K562 (cell line): ENCODE results near the gene OR9Q1.

Source experiments
- CSDE1 ChIP-seq, 2 experiments: fragments of 450-650 bp; IDR thresholded peaks; 2 replicates each; pipeline ENCODE4 v1.6.1; 2016; ENCODE audit warnings: mild to moderate bottlenecking in 1 of 2
- CTCF ChIP-seq, 3 experiments: IDR thresholded peaks in 2 of 3; conservative IDR thresholded peaks in 1 of 3; 2 replicates each; pipeline ENCODE4 v1.5.1; 2011 to 2012; ENCODE audit warnings: low read length in 3 of 3, mild to moderate bottlenecking in 3 of 3, control low read depth in 2 of 3, improper control_type of control experiment in 1 of 3, inconsistent platforms in 1 of 3, low read depth in 1 of 3, mixed read lengths in 1 of 3, moderate library complexity in 1 of 3; ENCODE audit not compliant: insufficient read depth in 2 of 3
- FOS ChIP-seq: IDR thresholded peaks from 3 replicates; pipeline ENCODE4 v1.6.1; 2011; ENCODE audit not compliant: insufficient read length; ENCODE audit errors: extremely low read depth
- GTF2A2 ChIP-seq: IDR thresholded peaks from 2 replicates; pipeline ENCODE4 v1.6.1; 2016; ENCODE audit warnings: mild to moderate bottlenecking, missing genetic modification characterization, missing compliant biosample characterization
- HDAC6 ChIP-seq: IDR thresholded peaks from 2 replicates; pipeline ENCODE4 v1.6.1; 2012; ENCODE audit warnings: low read depth, mild to moderate bottlenecking, control low read depth, inconsistent platforms, low read length, moderate library complexity
- HMG20B ChIP-seq: fragments of 250-450 bp; sonication (Bioruptor Pico); IDR thresholded peaks from 2 replicates; pipeline ENCODE4 v1.5.0; 2021; ENCODE audit warnings: mild to moderate bottlenecking
- KAT7 ChIP-seq: sonication (generic); formaldehyde crosslinking; IDR thresholded peaks from 2 replicates; pipeline ENCODE4 v1.8.0; 2022; ENCODE audit warnings: missing genetic modification reagents, mild to moderate bottlenecking, borderline replicate concordance
- KDM2B ChIP-seq: fragments of 250-450 bp; sonication (Bioruptor Pico); IDR thresholded peaks from 2 replicates; pipeline ENCODE4 v1.8.0; 2021; ENCODE audit warnings: mild to moderate bottlenecking, moderate library complexity
- KDM4B ChIP-seq, 2 experiments: fragments of 450-650 bp in 1 of 2; sonication (generic) in 1 of 2; IDR thresholded peaks; 2 replicates each; pipeline ENCODE4 v1.6.1; 2016 to 2017; ENCODE audit warnings: borderline replicate concordance in 2 of 2, antibody characterized with exemption in 1 of 2, low read depth in 1 of 2, mild to moderate bottlenecking in 1 of 2
- MYC ChIP-seq, 2 experiments: fragments of 250-450 bp in 1 of 2; sonication (Bioruptor Pico) in 1 of 2; IDR thresholded peaks; 2 replicates each; pipeline versions ENCODE4 v1.5.1 to v1.6.1; 2012 to 2021; ENCODE audit warnings: low read depth in 2 of 2, borderline replicate concordance in 1 of 2, improper control_type of control experiment in 1 of 2, low read length in 1 of 2, mild to moderate bottlenecking in 1 of 2, moderate library complexity in 1 of 2
- RBM14 ChIP-seq: fragments of 200-400 bp; formaldehyde crosslinking; IDR thresholded peaks from 2 replicates; pipeline ENCODE4 v1.6.1; 2018; ENCODE audit warnings: low read depth, mild to moderate bottlenecking, low read length, moderate library complexity, borderline replicate concordance; ENCODE audit not compliant: insufficient read depth
- TF ChIP-seq, protein P1 (sequence below), 3 experiments: fragments of 200-800 bp in 1 of 3; fragments of 250-450 bp in 1 of 3; fragments of 450-650 bp in 1 of 3; sonication (Bioruptor Pico) in 1 of 3; sonication (Bioruptor generic) in 1 of 3; formaldehyde crosslinking in 1 of 3; IDR thresholded peaks; 2 replicates each; pipeline versions ENCODE4 v1.6.1 to v1.8.0; 2016 to 2022; ENCODE audit warnings: mild to moderate bottlenecking in 2 of 3, missing genetic modification characterization in 2 of 3, missing compliant biosample characterization in 1 of 3, moderate library complexity in 1 of 3
- TF ChIP-seq, protein P2 (sequence below): sonication (generic); formaldehyde crosslinking; IDR thresholded peaks from 2 replicates; pipeline ENCODE4 v1.8.1; 2023; ENCODE audit warnings: mild to moderate bottlenecking, missing genetic modification reagents, moderate library complexity

DNA sequence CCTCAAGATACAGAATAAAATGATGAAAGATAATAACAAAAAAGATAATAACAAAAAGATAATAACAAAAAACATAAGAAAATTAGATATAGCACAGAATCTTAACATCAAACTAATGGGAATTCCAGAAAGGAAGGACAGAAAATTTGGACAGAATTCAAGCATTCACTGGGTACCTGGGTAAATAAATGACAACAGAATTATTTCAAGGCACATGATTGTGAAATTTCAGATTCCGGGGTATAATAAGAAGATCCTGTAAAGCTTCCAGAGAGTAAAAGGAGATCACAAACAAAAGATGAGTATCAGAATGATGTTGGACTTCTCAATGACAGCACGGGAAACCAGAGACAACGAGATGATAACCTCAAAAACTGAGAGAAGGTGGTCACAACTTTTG, 42.1 kb upstream of the OR9Q1 start:
- no peak for TF ChIP-seq FOS
- TF ChIP-seq, protein P1, sequence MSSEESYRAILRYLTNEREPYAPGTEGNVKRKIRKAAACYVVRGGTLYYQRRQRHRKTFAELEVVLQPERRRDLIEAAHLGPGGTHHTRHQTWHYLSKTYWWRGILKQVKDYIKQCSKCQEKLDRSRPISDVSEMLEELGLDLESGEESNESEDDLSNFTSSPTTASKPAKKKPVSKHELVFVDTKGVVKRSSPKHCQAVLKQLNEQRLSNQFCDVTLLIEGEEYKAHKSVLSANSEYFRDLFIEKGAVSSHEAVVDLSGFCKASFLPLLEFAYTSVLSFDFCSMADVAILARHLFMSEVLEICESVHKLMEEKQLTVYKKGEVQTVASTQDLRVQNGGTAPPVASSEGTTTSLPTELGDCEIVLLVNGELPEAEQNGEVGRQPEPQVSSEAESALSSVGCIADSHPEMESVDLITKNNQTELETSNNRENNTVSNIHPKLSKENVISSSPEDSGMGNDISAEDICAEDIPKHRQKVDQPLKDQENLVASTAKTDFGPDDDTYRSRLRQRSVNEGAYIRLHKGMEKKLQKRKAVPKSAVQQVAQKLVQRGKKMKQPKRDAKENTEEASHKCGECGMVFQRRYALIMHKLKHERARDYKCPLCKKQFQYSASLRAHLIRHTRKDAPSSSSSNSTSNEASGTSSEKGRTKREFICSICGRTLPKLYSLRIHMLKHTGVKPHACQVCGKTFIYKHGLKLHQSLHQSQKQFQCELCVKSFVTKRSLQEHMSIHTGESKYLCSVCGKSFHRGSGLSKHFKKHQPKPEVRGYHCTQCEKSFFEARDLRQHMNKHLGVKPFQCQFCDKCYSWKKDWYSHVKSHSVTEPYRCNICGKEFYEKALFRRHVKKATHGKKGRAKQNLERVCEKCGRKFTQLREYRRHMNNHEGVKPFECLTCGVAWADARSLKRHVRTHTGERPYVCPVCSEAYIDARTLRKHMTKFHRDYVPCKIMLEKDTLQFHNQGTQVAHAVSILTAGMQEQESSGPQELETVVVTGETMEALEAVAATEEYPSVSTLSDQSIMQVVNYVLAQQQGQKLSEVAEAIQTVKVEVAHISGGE (CRISPR knock-in tag; IDR thresholded peaks at IDR 0.05) = no peak
- TF ChIP-seq, protein P2, sequence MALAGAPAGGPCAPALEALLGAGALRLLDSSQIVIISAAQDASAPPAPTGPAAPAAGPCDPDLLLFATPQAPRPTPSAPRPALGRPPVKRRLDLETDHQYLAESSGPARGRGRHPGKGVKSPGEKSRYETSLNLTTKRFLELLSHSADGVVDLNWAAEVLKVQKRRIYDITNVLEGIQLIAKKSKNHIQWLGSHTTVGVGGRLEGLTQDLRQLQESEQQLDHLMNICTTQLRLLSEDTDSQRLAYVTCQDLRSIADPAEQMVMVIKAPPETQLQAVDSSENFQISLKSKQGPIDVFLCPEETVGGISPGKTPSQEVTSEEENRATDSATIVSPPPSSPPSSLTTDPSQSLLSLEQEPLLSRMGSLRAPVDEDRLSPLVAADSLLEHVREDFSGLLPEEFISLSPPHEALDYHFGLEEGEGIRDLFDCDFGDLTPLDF (CRISPR knock-in tag) = no peak
- TF ChIP-seq KDM2B (CRISPR knock-in tag) = no peak
- no peak for TF ChIP-seq CSDE1 (IDR thresholded peaks at IDR 0.05)
- no peak for TF ChIP-seq HMG20B (CRISPR knock-in tag)
- no peak for TF ChIP-seq CTCF (IDR thresholded peaks at IDR 0.05 in 2 of 3, conservative IDR thresholded peaks at IDR 0.05 in 1 of 3; ENCODE audit: insufficient read depth in 2 of 3, low read depth in 1 of 3, low read length in 3 of 3)
- no peak for TF ChIP-seq KAT7 (CRISPR knock-in tag)
- no peak for TF ChIP-seq RBM14
- no peak for TF ChIP-seq KDM4B (IDR thresholded peaks at IDR 0.05; ENCODE audit: borderline replicate concordance in 2 of 2, low read depth in 1 of 2)
- TF ChIP-seq GTF2A2 (tag) = no peak
- TF ChIP-seq MYC (IDR thresholded peaks at IDR 0.05; ENCODE audit: low read depth, low read length) = no peak
- TF ChIP-seq MYC (CRISPR knock-in tag; IDR thresholded peaks at IDR 0.05; ENCODE audit: borderline replicate concordance, low read depth) = no peak
- no peak for TF ChIP-seq HDAC6
